Measurements from ENCODE around the gene CIRBP. TPM values are rescaled to one million over a fixed set of nuclear protein-coding genes. Genes with fewer than 3 reads are reported as not detected.

CIRBP gene
- total and polyA plus RNA-seq, 9 of the 15 experiments (the other 6 are each of a cell fraction or from before 2014, with no cell fraction given): 20.5 to 327 (median 176) TPM

DNA sequence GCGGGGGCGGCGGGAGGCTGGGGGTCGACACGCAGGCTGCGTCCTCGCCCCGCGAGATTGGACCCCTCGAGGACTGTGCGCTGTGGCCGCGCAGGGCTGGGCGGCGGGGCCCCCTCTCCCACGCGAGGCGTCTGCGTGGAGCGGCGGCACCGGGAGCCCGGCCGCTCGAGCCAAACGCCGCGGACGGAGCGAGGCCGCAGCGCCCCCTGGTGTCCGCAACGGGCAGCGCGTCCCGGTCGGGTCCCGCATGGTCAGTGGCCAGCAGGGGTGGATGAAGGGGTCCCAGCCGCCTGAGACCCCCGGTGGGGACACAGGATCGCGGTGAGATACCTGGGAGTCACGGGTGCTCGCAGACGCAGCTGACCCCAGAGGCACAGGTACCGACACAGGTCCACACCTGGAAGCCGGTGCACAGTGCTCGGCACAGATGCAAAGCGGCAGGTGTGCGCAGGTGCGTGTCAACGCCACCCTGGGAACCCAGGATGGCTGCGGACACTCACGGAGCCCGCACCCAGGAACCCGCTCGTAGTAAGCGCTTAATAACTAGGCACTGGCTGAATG lies 2.1 kb upstream of the CIRBP start (continued):
- TF ChIP-seq, protein P1, sequence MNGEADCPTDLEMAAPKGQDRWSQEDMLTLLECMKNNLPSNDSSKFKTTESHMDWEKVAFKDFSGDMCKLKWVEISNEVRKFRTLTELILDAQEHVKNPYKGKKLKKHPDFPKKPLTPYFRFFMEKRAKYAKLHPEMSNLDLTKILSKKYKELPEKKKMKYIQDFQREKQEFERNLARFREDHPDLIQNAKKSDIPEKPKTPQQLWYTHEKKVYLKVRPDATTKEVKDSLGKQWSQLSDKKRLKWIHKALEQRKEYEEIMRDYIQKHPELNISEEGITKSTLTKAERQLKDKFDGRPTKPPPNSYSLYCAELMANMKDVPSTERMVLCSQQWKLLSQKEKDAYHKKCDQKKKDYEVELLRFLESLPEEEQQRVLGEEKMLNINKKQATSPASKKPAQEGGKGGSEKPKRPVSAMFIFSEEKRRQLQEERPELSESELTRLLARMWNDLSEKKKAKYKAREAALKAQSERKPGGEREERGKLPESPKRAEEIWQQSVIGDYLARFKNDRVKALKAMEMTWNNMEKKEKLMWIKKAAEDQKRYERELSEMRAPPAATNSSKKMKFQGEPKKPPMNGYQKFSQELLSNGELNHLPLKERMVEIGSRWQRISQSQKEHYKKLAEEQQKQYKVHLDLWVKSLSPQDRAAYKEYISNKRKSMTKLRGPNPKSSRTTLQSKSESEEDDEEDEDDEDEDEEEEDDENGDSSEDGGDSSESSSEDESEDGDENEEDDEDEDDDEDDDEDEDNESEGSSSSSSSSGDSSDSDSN (IDR thresholded peaks at IDR 0.05; ENCODE audit: borderline replicate concordance in 1 of 2, low read depth in 2 of 2, low read length in 2 of 2): 0 out of 4 replicates have a peak, but pooled peaks of 1 of the 2 experiments have one; percentile 29
- TF ChIP-seq ZBTB1 (CRISPR knock-in tag; IDR thresholded peaks at IDR 0.05; ENCODE audit: borderline replicate concordance, low read depth): no peak
- TF ChIP-seq BRD4 (IDR thresholded peaks at IDR 0.05): 0 out of 2 replicates have a peak, but pooled peaks have one; percentile 56
- 0 out of 2 replicates have a peak, but pooled peaks have one; percentile 41 for TF ChIP-seq ZNF282 (CRISPR knock-in tag; IDR thresholded peaks at IDR 0.05)
- peak; percentile 57; the same call in 1 of the 2 replicates for TF ChIP-seq ZBTB2 (IDR thresholded peaks at IDR 0.05)
- TF ChIP-seq, protein P2, sequence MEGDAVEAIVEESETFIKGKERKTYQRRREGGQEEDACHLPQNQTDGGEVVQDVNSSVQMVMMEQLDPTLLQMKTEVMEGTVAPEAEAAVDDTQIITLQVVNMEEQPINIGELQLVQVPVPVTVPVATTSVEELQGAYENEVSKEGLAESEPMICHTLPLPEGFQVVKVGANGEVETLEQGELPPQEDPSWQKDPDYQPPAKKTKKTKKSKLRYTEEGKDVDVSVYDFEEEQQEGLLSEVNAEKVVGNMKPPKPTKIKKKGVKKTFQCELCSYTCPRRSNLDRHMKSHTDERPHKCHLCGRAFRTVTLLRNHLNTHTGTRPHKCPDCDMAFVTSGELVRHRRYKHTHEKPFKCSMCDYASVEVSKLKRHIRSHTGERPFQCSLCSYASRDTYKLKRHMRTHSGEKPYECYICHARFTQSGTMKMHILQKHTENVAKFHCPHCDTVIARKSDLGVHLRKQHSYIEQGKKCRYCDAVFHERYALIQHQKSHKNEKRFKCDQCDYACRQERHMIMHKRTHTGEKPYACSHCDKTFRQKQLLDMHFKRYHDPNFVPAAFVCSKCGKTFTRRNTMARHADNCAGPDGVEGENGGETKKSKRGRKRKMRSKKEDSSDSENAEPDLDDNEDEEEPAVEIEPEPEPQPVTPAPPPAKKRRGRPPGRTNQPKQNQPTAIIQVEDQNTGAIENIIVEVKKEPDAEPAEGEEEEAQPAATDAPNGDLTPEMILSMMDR (IDR thresholded peaks at IDR 0.05 in 2 of 3, conservative IDR thresholded peaks at IDR 0.05 in 1 of 3; ENCODE audit: insufficient read depth in 2 of 3, low read depth in 1 of 3, low read length in 3 of 3): peak; percentile 83 to 97 (median 85)
- no peak for TF ChIP-seq IRF9 (tag; IDR thresholded peaks at IDR 0.05)
- TF ChIP-seq ZKSCAN3 (CRISPR knock-in tag; IDR thresholded peaks at IDR 0.05): no peak
- TF ChIP-seq, protein P3, sequence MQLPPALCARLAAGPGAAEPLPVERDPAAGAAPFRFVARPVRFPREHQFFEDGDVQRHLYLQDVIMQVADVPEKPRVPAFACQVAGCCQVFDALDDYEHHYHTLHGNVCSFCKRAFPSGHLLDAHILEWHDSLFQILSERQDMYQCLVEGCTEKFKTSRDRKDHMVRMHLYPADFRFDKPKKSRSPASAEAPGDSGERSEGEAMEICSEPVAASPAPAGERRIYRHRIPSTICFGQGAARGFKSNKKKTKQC (CRISPR knock-in tag; IDR thresholded peaks at IDR 0.05): no peak; the same call in 1 of the 2 replicates
- TF ChIP-seq PTBP1 (IDR thresholded peaks at IDR 0.05; ENCODE audit: low read depth, low read length): no peak
- TF ChIP-seq RFX1 (IDR thresholded peaks at IDR 0.05): no peak
- TF ChIP-seq TEAD4 (IDR thresholded peaks at IDR 0.05; ENCODE audit: low read length): no peak
- no peak for TF ChIP-seq TEAD4 (CRISPR knock-in tag; IDR thresholded peaks at IDR 0.05; ENCODE audit: borderline replicate concordance)
- TF ChIP-seq ZC3H4 (CRISPR knock-in tag; IDR thresholded peaks at IDR 0.05; ENCODE audit: borderline replicate concordance): peak; percentile 57; the same call in 1 of the 2 replicates
- TF ChIP-seq GABPB1 (CRISPR knock-in tag; IDR thresholded peaks at IDR 0.05): peak; percentile 17; the same call in 1 of the 2 replicates
- TF ChIP-seq PTRF (tag; IDR thresholded peaks at IDR 0.05): no peak
- peak; percentile 72 for TF ChIP-seq ZEB2 (IDR thresholded peaks at IDR 0.05)
- TF ChIP-seq ZNF77 (CRISPR knock-in tag; IDR thresholded peaks at IDR 0.05): no peak

All from K562 (cell line).